Middle frontal gyrus (tissue), 1 donor: ENCODE data around the gene GLYATL1.

Experiments
- DNase-seq: peaks from one replicate; pipeline ENCODE4 v3.0.0-alpha.2; 2015; ENCODE audit warnings: low spot score; ENCODE audit errors: extremely low spot score

The GLYATL1 gene

DNA sequence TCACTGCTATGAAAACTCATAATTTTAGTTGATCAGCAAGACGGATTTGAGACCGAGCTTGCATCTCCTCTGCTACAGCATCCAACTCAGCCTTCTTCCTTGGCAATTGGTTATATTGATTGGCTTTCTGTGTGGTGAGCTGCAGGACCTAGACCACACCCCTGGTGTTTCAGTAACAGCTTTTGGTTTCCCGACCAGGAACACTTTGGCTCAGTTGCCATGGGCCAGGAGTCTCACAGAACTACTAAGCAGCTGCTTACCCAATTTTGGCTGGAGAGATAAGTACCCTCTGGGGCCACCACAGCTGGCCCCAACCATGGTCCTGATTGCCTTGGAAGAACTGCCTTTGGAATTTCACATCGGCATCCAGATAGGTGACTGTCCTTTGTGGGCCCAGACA is at the start of gene GLYATL1:
GLYATL1 (plus strand) TSS at position 212 of the 400 bp plus-strand sequence. CDS start 7,600 bp downstream, outside the sequence.
- no peak for DNase-seq

- no peak for DNase-seq
These were observed 45.4 kb upstream of the GLYATL1 start for GRCh38 chr11:58893899-58894298.

DNA sequence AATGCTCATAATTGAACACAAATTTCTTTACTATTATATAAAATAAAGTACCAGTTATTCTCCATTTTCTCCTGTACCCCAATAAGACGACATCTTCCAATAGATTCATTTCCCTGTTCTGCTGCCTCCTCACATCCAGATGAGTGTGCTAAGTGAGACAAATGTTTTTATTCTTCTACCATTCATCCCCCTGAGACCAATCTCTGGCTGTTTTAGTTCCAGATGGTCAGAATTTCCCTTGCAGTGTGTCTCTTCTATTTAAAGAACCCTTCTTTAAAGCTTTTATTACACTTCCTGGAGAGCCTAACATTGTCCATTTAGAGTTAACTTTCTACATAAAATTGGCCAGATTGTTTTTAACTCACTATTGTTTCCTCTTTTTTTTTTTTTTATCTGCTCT is 41.2 kb upstream of the GLYATL1 start:
- DNase-seq: no peak

DNA sequence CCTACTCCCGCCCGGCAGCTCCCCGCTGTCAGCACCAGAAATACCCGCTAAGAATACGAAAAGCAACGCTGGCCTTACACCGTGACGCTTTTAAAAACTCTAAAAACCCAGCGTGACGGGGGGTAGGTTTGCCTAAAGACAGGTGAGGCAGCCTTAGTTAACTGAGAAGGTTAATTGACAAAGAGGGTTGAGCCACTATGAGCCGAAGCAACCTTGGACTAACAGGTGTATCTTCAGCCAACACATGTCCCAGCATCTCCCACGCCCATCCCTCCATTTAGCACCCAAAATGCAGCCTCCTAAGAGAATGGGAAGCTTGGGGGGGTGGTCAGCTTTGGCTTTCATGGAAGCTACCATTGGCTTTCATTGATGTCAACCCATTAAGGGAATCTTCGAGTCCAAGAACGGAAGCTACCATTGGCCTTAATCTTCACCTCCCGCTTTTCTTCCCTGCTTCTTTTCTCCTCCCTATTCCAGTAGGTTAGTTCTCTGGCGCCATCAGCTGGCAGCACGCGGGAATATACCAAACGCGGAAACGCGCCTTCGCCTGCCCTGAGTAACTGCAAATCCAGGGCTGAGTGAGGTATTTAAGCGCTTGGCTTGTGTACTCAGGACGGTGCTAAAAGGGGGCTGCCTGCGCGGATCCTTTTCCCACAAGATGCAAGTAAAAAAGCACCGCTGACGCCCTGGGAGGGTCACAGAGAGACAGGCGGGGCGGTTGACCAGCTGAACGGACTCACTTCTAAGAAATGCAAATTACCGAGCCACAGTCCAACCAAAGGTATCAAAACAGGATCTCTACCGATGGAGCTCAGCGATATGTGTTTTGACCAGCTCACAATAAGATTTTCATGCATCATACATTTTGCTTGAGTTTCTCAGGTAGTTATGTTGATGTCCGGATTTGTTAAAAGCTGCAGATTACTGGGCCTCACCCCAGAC is 38.5 kb upstream of the GLYATL1 start:
- DNase-seq: peak; percentile 70

DNA sequence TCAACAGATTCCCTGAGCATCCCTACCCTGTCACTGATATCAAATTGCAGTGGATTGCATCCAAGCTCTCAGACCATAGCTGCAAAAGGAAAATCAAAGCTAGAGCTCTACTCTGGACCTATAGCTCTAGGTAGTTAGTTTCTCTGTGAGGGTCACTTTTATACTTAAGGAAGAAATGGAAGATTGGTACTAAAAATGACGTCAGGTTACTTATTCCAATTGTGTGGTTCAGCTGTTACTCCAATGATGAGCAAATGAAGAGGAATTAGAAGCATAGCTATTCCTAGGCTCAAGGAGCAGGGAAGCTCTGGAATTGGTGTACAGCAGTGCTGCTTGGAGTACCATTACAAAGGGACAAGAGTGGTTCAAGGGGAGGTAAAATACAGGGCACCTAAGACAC is 36.4 kb upstream of the GLYATL1 start:
- DNase-seq: no peak

DNA sequence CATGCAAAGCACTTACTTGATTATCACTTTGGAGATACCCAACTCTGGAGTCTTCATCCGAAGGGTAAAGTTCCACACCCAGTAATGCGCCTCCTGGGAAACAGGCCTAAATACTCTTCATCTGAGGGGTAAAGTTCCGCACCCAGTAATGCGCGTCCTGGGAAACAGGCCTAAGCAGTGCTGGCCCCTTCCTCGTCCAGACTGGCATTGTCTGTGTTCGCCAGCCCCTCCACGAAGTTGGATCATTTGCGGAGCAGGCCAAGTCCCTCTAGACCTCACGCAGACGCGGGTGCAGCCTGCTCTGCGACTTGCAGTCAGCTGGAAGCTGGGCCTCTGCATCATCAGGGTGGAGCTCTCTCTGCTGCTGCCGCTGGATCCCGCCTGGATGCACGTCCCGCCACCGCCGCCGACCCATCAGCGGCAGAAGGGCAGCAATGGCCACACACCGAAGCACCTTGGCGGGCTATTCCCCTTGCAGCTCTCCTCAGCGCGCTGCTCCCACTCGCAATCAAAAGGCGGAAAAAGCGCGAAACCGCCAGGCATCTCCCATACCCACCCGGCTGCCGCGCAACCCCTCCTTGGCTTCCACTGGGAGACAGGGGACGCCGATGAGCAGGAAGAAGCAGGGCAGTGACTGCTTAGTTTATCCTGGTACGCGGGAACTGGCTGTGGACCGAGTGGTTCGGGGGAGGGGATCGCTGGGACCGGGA is 34.1 kb upstream of the GLYATL1 start:
- DNase-seq: no peak

DNA sequence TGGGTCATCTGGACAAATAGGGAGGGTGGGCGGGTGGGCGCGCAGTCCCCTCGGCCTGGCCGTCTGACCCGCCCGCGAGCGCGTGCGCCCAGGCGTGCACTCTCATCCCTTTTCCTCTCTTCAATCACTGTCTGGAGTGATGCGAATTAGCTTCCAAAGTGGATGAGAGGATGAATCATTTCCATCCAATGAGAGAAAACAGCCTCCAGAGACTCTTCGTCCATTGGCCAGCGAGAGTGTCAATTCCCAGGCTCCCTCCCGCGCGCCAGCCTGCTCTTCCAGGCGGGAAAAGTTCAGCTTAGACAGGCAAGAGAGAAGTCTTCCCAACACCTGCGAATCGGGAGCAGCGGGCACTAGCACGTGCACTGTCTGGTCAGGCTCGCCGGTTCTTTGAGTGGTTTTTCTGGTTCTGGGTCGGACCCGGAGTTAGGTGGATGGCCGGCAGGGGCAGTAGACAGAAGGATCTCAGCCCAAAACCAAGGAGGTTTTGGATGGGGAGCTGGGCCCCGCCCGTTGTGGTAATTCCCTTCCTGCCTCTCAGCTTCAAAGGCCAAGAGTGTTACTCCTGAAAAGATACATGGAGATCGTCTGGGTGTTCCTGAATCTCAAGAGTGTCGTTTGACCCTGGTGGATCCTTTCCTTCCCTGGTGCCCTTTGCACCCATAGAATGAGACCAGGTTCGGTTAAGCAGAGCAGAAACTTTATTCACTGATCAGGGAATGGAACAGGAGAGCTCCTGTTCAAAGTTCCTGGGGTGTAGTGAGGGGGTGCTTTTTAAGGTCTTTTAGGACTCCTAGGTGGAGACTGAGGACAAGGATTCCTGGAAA is 33.4 kb upstream of the GLYATL1 start:
- DNase-seq: peak; percentile 76

DNA sequence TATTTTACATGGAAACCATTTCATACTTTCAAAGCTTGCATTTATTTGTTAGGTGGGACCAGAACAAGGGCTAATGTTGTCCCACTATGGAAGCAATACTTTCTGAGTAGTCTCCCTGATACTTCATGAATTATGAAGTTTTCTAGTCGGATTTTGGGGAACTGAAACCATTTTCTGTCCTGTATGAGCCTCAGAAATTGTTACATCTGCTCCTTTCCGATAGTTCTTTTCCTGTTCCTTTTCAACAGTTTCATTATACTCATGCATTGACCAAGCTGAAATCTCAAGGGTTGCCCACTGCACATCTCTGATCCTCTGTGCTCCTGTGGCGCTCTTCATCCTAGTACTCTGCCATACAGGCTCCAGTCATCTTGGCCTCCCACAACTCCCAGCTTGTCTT is 31.5 kb upstream of the GLYATL1 start:
- no peak for DNase-seq

GRCh38 chr11:58912124-58912523 is 27.2 kb upstream of the GLYATL1 start:
- no peak for DNase-seq

GRCh38 chr11:58913685-58914084 is 25.6 kb upstream of the GLYATL1 start:
- DNase-seq: no peak

- DNase-seq: no peak
These were observed 24.3 kb upstream of the GLYATL1 start for GRCh38 chr11:58914821-58915543.

DNA sequence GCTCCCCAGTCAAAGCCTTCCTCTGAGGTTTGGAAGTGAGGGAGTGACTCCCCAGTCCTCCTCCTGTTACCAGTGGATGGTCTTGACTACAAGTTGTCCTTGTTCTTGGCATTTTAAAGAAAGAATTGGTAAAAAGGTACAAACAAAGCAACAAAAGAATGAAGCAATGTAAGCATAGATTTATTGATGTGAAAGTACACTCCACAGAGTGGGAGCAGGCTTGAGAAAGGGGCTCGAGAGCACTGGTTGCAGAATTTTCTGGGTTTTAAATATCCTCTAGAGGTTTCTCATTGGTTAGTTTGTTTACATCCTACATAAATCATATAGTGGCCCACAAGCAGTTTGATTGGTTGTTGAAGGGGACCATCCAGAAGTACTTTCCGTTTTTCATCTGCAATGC is 22.7 kb upstream of the GLYATL1 start:
- no peak for DNase-seq

DNA sequence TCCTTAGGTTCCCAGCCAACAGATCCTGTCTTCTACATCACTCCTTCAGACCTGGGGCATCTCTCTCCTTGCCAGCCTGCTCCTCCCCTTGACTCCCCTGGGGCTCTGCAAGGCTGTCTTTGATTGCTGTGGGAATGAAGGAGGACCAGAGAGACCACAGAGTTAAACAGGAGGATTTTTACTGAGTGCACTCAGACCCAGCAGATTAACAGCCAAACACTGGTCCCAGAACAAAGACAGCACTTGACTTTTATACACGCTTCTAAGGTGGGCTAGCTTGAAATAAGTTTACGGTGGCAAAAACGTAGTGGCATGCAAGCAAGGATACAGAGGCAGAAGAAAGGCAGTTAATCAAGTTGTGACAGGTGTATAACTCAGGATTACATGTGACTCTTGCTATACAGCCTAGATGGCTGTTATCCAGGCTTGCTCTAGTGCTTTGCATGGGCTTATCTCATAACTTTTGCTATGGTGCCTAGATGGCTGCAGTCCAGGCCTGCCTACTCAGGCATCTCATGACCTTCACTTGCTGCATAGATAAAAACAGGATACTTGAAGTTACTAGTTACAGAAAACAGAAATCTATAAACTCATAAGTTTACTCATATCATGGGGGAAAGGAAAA is 22.0 kb upstream of the GLYATL1 start:
- DNase-seq: no peak

- no peak for DNase-seq
These were observed 19.7 kb upstream of the GLYATL1 start for GRCh38 chr11:58919561-58919960.

GRCh38 chr11:58919980-58920379 is 19.3 kb upstream of the GLYATL1 start:
- no peak for DNase-seq

DNA sequence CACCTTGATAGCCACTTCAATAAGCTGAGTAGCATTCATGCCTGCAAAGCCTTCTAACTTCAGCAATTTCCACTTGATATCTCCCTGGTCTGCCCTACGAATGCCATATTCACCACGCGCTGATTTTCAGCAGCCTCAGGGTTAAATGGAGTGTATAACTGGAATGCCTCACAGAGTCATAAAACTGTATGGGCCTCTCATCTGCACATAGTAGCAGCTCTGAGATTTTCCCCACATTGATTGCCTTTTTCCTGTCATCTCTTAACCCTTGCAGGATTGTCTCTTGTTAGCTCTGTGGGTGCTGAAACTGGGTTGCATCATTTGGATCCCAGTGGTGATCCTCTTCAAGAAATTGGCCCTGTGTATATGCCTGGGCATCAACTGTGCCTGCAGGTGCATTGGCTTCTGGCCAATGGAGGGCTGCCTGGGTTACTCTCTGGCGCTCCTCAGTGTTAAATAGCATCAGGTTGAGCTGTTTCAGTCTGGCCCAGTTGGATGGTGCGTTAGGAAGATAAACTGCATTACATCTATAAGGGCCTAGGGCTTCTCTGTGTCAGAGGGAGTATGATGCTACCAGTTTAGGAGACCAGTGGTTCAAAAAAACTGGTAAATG is 17.4 kb upstream of the GLYATL1 start:
- no peak for DNase-seq

- DNase-seq: no peak
These were observed 16.8 kb upstream of the GLYATL1 start for GRCh38 chr11:58922479-58922878.

- no peak for DNase-seq
These were observed 15.9 kb upstream of the GLYATL1 start for GRCh38 chr11:58923300-58923788.

DNA sequence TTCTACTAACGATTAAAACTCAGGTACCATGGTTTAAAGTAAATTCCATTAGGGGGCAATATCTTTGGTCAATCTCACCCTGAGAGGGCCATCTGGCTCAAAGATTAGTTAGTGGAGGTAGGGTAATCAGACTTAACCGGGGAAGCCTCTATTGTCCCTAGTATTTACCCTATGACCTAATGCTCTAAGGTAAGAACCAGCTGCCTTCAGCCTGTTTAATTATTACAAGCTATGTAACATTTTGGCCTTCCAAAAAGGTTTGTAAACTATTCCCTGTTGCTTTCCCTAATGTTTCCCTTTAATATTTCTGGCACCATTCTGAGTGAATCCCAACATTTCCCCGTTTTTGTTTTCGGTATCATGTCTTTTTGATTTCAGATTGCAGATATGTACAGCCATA is 15.1 kb upstream of the GLYATL1 start:
- no peak for DNase-seq

DNA sequence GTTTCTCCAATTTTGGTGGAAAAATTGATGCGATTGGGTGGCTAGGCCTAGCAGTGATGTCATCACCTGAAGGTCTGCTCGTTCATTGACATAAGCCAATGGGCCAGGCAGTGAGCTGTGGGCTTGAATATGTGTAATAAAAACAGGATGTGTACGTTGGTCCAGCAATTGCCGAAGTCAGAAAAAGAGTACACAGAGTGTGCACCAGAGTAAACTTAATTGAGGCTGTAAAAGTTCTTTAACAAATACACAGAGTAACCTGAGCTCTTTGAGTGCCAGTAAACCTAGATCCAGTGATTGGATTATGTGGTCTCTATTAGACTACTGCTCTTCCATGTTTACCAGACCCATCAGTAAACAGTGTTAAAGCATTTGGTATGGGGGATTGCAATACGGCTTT is 13.0 kb upstream of the GLYATL1 start:
- no peak for DNase-seq
